ENCODE data around the gene RAC3. TPM values are rescaled to one million over a fixed set of nuclear protein-coding genes. Genes with fewer than 3 reads are reported as not detected.

Gene RAC3
- 10 to 100 TPM in 1 of 4 donors, 1 to 10 TPM in 3; 2.4 to 14.7 (median 5.4) TPM for total RNA-seq

DNA sequence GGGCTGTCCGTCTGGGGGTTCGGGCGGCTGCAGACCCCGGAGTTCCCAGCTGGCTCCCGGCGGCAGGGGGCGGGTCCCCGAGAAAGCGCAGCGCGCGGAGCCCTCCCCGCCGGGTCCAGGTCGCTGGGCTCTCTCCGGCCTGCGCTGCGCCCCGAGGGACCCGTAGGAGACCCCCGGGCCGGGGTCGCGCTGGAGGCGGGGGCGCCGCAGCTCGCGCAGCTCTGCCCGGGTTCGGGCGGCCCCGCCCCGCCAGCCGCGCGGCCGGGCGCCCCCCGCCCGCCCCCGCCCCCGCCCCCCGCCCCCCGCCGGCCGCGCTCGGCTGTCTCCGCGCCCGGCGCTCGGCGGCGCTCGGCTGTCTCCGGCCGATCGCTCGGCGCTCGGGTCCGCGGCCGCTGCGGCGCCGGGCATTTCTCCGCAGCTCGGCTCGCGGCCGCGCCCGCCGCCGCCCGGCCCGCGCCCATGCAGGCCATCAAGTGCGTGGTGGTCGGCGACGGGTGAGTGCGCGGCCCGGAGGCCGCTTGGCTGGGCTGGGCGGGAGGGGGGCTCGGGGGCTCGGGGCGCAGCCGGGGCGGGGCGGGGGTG, at the start of gene RAC3:
TSS of gene RAC3 (plus strand) at position 376 of the 582 bp plus-strand sequence. CDS start at position 460, 84 bp downstream.
- no peak for TF ChIP-seq EP300 (IDR thresholded peaks at IDR 0.05)
- no peak for TF ChIP-seq POLR2A (IDR thresholded peaks at IDR 0.05)
- TF ChIP-seq, protein P1, sequence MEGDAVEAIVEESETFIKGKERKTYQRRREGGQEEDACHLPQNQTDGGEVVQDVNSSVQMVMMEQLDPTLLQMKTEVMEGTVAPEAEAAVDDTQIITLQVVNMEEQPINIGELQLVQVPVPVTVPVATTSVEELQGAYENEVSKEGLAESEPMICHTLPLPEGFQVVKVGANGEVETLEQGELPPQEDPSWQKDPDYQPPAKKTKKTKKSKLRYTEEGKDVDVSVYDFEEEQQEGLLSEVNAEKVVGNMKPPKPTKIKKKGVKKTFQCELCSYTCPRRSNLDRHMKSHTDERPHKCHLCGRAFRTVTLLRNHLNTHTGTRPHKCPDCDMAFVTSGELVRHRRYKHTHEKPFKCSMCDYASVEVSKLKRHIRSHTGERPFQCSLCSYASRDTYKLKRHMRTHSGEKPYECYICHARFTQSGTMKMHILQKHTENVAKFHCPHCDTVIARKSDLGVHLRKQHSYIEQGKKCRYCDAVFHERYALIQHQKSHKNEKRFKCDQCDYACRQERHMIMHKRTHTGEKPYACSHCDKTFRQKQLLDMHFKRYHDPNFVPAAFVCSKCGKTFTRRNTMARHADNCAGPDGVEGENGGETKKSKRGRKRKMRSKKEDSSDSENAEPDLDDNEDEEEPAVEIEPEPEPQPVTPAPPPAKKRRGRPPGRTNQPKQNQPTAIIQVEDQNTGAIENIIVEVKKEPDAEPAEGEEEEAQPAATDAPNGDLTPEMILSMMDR (IDR thresholded peaks at IDR 0.05) = no peak
- Histone ChIP-seq H3K27ac (peak within 1 kb of the TSS in 2 of 4 donors; percentile 35 to 59), H3K4me1 (peaks cover 4 to 39% (median 24%) of the 10 kb centered on the region in 4 donors), H3K36me3 (peaks cover 0 to 40% (median 0%) of the 10 kb centered on the region in 3 donors), H3K4me3 (peak within 1 kb of the TSS; percentile 22 to 57 (median 46)), H3K27me3 (peaks cover 0 to 12% of the 10 kb centered on the region in 2 donors), H3K9me3 (no peaks in the 10 kb centered on the region)
- no peak for DNase-seq (ENCODE audit: low spot score in 2 of 2)
- 0% methylated on average over 6 of the region's 96 CpGs; no CpG with 5 or more reads in 1 of the 2 donors for WGBS, 2 donors

DNA sequence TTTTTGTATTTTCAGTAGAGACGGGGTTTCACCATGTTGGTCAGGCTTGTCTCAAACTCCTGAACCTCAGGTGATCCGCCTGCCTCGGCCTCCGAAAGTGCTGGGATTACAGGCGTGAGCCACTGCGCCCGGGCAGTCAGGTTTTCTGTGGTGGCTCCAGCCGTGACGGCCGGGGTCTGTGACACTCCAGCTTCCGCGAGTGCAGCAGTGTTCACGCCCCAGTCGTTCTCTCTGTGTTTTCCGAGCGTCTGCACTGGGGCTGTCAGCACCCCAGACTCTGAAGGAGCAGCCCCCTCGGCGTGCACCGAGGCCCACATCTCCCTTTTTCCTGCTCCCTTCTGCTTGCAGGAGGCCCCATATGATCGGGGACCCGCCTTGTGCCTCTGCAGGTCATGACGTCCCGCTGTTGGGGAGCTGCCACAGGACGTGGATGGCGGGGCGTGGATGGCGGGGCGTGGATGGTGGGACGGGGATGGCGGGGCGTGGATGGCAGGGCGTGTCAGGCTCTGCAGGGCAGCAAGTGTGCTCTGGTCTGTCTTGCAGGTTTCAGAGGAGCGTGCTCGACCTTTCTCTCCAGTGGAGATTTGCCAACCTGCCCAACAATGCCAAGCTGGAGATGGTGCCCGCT, 48.4 kb upstream of the RAC3 start:
- peaks cover 0 to 13% (median 11%) of the 10 kb centered on the region in 4 donors for H3K4me1 ChIP-seq
- TF ChIP-seq, protein P1 (IDR thresholded peaks at IDR 0.05) = no peak
- TF ChIP-seq EP300 (IDR thresholded peaks at IDR 0.05) (no peak), POLR2A (IDR thresholded peaks at IDR 0.05) (no peak)
- WGBS, 2 donors = 92 to 96% methylated on average over 33 to 35 of the region's 35 CpGs
- H3K27ac ChIP-seq = no peak overlapping the region
- no peak for DNase-seq (ENCODE audit: low spot score in 2 of 2)
- no peaks in the 10 kb centered on the region for H3K9me3 ChIP-seq
- peaks cover 0 to 79% (median 0%) of the 10 kb centered on the region in 3 donors for H3K36me3 ChIP-seq
- no peaks in the 10 kb centered on the region for H3K27me3 ChIP-seq
- H3K4me3 ChIP-seq = no peak overlapping the region

DNA sequence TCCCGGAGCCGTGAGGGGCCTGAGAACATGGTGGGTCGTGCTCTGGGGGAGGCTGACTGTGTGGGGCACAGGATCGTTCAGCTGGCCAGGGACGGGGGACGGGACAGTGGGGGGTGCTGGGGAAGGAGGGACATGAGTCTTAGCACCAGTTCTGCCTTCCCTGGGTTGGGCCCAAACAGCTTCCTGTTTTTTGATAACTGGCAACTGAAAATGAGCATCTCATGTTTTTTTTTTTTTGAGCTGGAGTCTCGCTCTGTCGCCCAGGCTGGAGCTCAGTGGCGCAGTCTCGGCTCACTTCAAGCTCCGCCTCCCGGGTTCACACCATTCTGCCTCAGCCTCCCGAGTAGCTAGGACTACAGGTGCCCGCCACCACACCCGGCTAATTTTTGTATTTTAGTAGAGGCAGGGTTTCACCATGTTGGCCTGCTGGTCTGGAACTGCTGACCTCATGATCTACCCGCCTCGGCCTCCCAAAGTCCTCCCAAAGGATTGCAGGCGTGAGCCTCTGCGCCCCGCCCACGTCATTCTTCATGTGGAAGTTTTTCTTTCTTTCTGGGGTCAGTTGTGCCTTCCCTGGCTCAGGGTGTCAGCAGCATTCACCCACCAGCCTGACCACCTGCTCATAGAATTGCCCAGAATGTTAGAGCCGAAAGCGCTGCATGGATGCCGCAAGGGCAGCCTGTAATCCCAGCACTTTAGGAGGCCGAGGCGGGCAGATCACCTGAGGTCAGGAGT, 47.7 kb upstream of the RAC3 start:
- Histone ChIP-seq H3K9me3 (no peaks in the 10 kb centered on the region), H3K27ac (no peak overlapping the region), H3K27me3 (no peaks in the 10 kb centered on the region), H3K4me1 (peaks cover 0 to 6% (median 4%) of the 10 kb centered on the region in 4 donors), H3K4me3 (no peak overlapping the region), H3K36me3 (peaks cover 0 to 84% (median 0%) of the 10 kb centered on the region in 3 donors)
- DNase-seq (ENCODE audit: low spot score in 2 of 2) = no peak
- WGBS, 2 donors = 90 to 94% methylated on average over 26 of the region's 26 CpGs
- no peak for TF ChIP-seq EP300 (IDR thresholded peaks at IDR 0.05)
- TF ChIP-seq, protein P1 (IDR thresholded peaks at IDR 0.05) = no peak
- TF ChIP-seq POLR2A (IDR thresholded peaks at IDR 0.05) = no peak

DNA sequence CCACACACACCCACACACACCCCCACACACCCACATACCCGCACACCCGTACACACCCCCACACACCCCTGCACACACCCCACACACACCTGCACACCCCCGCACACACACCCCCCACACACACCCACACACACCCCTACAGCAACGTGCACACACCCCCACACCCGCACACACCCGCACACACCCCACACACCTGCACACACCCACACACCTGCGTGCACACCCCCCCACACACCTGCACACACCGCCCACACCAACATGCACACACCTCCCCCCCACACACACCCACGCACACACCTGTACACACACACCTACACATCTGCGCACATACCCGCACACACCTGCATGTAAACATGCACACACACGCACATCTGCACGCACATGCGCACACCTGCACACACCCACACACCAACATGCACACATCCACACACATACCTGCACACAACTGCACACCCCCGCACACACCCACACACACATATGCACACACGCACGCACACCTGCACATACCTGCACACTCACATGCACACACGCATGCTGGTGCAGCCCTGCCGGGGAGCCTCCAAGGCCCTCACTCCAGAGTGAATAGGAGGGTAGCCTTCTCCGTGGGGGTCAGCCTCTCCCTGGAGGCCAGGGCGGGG, 46.6 kb upstream of the RAC3 start:
- 85 to 91% methylated on average over 21 of the region's 21 CpGs for WGBS, 2 donors
- Histone ChIP-seq H3K9me3 (no peaks in the 10 kb centered on the region), H3K4me3 (no peak overlapping the region), H3K27me3 (no peaks in the 10 kb centered on the region), H3K4me1 (no peaks in the 10 kb centered on the region), H3K27ac (no peak overlapping the region), H3K36me3 (peaks cover 0 to 86% (median 0%) of the 10 kb centered on the region in 3 donors)
- DNase-seq (ENCODE audit: low spot score in 2 of 2) = no peak
- TF ChIP-seq EP300 (IDR thresholded peaks at IDR 0.05) = no peak

DNA sequence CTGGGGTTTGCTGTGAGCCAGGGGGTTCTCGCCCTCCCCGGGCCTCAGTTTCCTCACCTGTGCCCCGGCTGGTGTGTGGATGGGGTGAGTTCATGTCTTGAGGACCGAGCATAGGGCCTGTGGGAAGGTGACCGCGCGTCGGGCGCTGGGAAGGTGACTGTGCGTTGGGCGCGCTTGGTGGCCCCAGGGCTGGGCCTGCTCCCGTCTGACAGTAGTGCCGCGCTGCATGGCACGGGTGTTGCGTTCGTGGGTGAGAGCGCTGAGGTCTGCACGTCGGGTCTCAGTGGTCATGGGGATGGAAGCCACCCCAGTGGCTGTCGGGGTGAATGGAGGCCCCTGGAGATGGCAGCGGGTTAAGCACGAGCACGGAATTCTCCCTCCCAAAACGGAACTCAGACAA, 44.9 kb upstream of the RAC3 start:
- Histone ChIP-seq H3K4me3 (no peak overlapping the region), H3K27me3 (no peaks in the 10 kb centered on the region), H3K27ac (no peak overlapping the region), H3K4me1 (peaks cover 0 to 9% (median 6%) of the 10 kb centered on the region in 4 donors), H3K36me3 (peaks cover 0 to 76% (median 0%) of the 10 kb centered on the region in 3 donors), H3K9me3 (no peaks in the 10 kb centered on the region)
- DNase-seq (ENCODE audit: low spot score in 2 of 2) = no peak
- 94 to 95% methylated on average over 26 of the region's 26 CpGs for WGBS, 2 donors
- TF ChIP-seq, protein P1 (IDR thresholded peaks at IDR 0.05) = no peak
- no peak for TF ChIP-seq EP300 (IDR thresholded peaks at IDR 0.05)
- TF ChIP-seq POLR2A (IDR thresholded peaks at IDR 0.05) = no peak

All from tibial nerve (tissue), 4 donors.